Suprapubic skin (tissue), 4 donors: ENCODE results near the gene DNAH3. TPM values are rescaled to one million over a fixed set of nuclear protein-coding genes. Genes with fewer than 3 reads are reported as not detected.
"Not testable (repeated sequence)": the region's sequence is repeated elsewhere in the genome, so short reads cannot be mapped to it uniquely, and the experiment has no call there.

ENCODE experiments used
- DNase-seq, 2 donors: peaks; one replicate each; pipeline ENCODE4 v3.0.0-alpha.2; 2019; ENCODE audit warnings: low spot score in 2 of 2
- H3K27ac ChIP-seq: fragments of 200-600 bp; sonication (generic); one replicate; pipeline ENCODE4 v1.5.1; 2019
- H3K27me3 ChIP-seq: fragments of 200-600 bp; sonication (generic); one replicate; pipeline ENCODE4 v1.5.1; 2019
- H3K36me3 ChIP-seq: fragments of 200-600 bp; sonication (generic); one replicate; pipeline ENCODE4 v1.5.1; 2019
- H3K4me1 ChIP-seq: fragments of 200-600 bp; sonication (generic); one replicate; pipeline ENCODE4 v1.5.1; 2019
- H3K4me3 ChIP-seq: fragments of 200-600 bp; sonication (generic); one replicate; pipeline ENCODE4 v1.5.1; 2019; ENCODE audit warnings: mild to moderate bottlenecking
- H3K9me3 ChIP-seq: fragments of 200-600 bp; sonication (generic); one replicate; pipeline ENCODE4 v1.5.1; 2019
- EP300 ChIP-seq: sonication (generic); formaldehyde crosslinking; IDR thresholded peaks from one replicate; pipeline ENCODE4 v1.6.1; 2017; ENCODE audit warnings: antibody characterized with exemption
- POLR2A ChIP-seq, 2 donors: fragments of 450-650 bp; IDR thresholded peaks; one replicate each; pipeline ENCODE4 v1.6.1; 2017; ENCODE audit warnings: antibody characterized with exemption in 2 of 2, mild to moderate bottlenecking in 2 of 2, moderate library complexity in 2 of 2
- POLR2AphosphoS5 ChIP-seq, 3 donors: sonication (generic); formaldehyde crosslinking; IDR thresholded peaks; one replicate each; pipeline ENCODE4 v1.6.1; 2017; ENCODE audit warnings: antibody characterized with exemption in 3 of 3
- WGBS: methylation state at CpG from one replicate; pipeline ENCODE4 v1.1.5; 2018; 5-methylcytosine and 5-hydroxymethylcytosine counted together
- total RNA-seq, 4 donors: library from RNA; depleted of rRNA; stranded (reverse); fragments of >200 nt; gene quantifications; one replicate each; pipeline ENCODE4 v1.1.0, GENCODE V29; 2016
- TF ChIP-seq, protein P1 (sequence below), 2 donors: fragments of 200-600 bp in 1 of 2; fragments of 450-650 bp in 1 of 2; sonication (generic) in 1 of 2; IDR thresholded peaks; one replicate each; pipeline ENCODE4 v1.5.1; 2016 to 2019; ENCODE audit warnings: antibody characterized with exemption in 2 of 2, mild to moderate bottlenecking in 1 of 2, moderate library complexity in 1 of 2

DNAH3 gene
- total RNA-seq, 4 donors from 2014 or later = 1.0 to 4.0 (median 1.6) TPM

- H3K27me3 ChIP-seq = no peaks in the 10 kb centered on the region
- no peak for DNase-seq
- no peaks in the 10 kb centered on the region for H3K36me3 ChIP-seq
- no peak for TF ChIP-seq POLR2AphosphoS5 (IDR thresholded peaks at IDR 0.05)
- TF ChIP-seq, protein P1, sequence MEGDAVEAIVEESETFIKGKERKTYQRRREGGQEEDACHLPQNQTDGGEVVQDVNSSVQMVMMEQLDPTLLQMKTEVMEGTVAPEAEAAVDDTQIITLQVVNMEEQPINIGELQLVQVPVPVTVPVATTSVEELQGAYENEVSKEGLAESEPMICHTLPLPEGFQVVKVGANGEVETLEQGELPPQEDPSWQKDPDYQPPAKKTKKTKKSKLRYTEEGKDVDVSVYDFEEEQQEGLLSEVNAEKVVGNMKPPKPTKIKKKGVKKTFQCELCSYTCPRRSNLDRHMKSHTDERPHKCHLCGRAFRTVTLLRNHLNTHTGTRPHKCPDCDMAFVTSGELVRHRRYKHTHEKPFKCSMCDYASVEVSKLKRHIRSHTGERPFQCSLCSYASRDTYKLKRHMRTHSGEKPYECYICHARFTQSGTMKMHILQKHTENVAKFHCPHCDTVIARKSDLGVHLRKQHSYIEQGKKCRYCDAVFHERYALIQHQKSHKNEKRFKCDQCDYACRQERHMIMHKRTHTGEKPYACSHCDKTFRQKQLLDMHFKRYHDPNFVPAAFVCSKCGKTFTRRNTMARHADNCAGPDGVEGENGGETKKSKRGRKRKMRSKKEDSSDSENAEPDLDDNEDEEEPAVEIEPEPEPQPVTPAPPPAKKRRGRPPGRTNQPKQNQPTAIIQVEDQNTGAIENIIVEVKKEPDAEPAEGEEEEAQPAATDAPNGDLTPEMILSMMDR (IDR thresholded peaks at IDR 0.05) = peak in 1 of 2 donors; percentile 15
- H3K27ac ChIP-seq = no peak overlapping the region
- no peak overlapping the region for H3K4me3 ChIP-seq
- WGBS = 70% methylated on average over 8 of the region's 8 CpGs
- no peaks in the 10 kb centered on the region for H3K9me3 ChIP-seq
- H3K4me1 ChIP-seq = no peaks in the 10 kb centered on the region
These were observed 48.8 kb downstream of the DNAH3 start for GRCh38 chr16:21101631-21102420.

- Histone ChIP-seq H3K27ac (no peak overlapping the region), H3K36me3 (no peaks in the 10 kb centered on the region), H3K27me3 (no peaks in the 10 kb centered on the region), H3K4me3 (no peak overlapping the region), H3K4me1 (no peaks in the 10 kb centered on the region), H3K9me3 (no peaks in the 10 kb centered on the region)
- whole genome bisulfite sequencing = 66% methylated on average over 4 of the region's 4 CpGs
- TF ChIP-seq POLR2AphosphoS5 (IDR thresholded peaks at IDR 0.05) (no peak), POLR2A (IDR thresholded peaks at IDR 0.05) (no peak), EP300 (no peak)
- TF ChIP-seq, protein P1 (IDR thresholded peaks at IDR 0.05) = no peak
- no peak for DNase-seq
These were observed 50.2 kb downstream of the DNAH3 start for GRCh38 chr16:21100447-21100846.

DNA sequence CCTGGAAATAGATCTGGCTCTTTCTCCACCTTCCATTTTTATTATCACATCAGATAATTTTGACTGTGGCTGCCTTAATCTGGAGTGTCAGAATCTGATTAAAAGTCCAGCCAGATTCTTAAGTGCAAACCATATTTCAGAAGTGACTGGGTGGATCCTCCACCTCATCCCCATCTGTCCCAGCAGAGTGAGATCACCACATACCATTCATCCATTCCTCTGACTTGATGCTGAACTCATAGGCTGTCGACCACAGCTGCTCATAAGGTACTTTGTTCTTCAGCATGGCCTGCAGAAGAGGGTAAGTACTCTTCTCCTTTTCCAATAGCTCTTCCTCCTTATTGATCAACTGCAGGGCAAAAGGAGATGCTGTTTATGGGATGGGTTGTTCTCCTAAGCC, 53.5 kb downstream of the DNAH3 start:
- Histone ChIP-seq H3K4me1 (no peaks in the 10 kb centered on the region), H3K27me3 (no peaks in the 10 kb centered on the region), H3K27ac (no peak overlapping the region), H3K36me3 (no peaks in the 10 kb centered on the region), H3K9me3 (no peaks in the 10 kb centered on the region), H3K4me3 (no peak overlapping the region)
- DNase-seq = no peak
- WGBS = 38% methylated on average over 1 of the region's 1 CpG
- TF ChIP-seq EP300 = no peak
- TF ChIP-seq POLR2AphosphoS5 (IDR thresholded peaks at IDR 0.05) = no peak
- TF ChIP-seq, protein P1 (IDR thresholded peaks at IDR 0.05) = no peak
- TF ChIP-seq POLR2A (IDR thresholded peaks at IDR 0.05) = no peak

DNA sequence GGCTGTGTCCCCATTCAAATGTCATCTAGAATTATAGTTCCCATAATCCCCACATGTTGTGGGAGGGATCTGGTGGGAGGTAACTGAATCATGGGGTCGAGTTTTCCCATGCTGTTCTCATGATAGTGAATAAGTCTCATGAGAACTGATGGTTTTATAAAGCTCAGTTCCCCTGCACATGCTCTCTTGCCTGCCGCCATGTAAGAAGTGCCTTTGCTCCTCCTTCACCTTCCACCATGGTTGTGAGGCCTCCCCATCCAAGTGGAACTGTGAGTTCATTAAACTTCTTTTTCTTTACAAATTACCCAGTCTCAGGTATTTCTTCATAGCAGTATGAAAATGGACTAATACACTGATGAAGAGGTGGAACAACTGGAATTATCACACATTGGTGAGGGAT, 55.9 kb downstream of the DNAH3 start:
- not testable (repeated sequence) for H3K27ac ChIP-seq, H3K4me3 ChIP-seq, H3K36me3 ChIP-seq

DNA sequence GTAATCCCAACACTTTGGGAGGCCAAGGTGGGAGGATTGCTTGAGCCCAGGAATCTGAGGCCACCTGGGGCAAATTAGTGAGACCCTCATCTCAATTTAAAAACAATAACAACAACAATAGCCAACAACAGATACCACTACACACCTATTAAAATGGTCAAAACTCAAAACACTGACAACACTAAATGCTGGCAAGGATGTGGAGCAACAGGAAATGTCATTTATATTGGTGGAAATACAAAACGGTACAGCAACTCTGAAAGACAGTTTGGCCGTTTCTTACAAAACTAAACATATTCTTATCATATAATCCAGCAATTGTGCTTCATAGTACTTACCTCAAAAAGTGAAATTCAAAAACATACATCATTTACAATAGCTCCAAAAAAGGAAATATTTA, 57.7 kb downstream of the DNAH3 start:
- no peak for DNase-seq
- WGBS = 75% methylated on average over 2 of the region's 2 CpGs
- TF ChIP-seq POLR2A (IDR thresholded peaks at IDR 0.05) = no peak
- TF ChIP-seq, protein P1 (IDR thresholded peaks at IDR 0.05) = no peak
- TF ChIP-seq POLR2AphosphoS5 (IDR thresholded peaks at IDR 0.05) = no peak
- TF ChIP-seq EP300 = no peak

More for the DNA sequence above, 55.9 kb downstream of the DNAH3 start:
- not testable (repeated sequence) for DNase-seq, H3K9me3 ChIP-seq, H3K27me3 ChIP-seq, H3K4me1 ChIP-seq
- 83% methylated on average over 2 of the region's 2 CpGs for WGBS

More for the DNA sequence above, 57.7 kb downstream of the DNAH3 start:
- Histone ChIP-seq H3K4me3 (no peak overlapping the region), H3K9me3 (no peaks in the 10 kb centered on the region), H3K36me3 (no peaks in the 10 kb centered on the region), H3K4me1 (no peaks in the 10 kb centered on the region), H3K27me3 (no peaks in the 10 kb centered on the region), H3K27ac (no peak overlapping the region)
